SH-SY5Y (cell line): ENCODE measurements around the gene BBS12.

Experiments used
- GATA2 ChIP-seq: IDR thresholded peaks from 2 replicates; pipeline ENCODE4 v1.6.1; 2011; ENCODE audit warnings: mild to moderate bottlenecking, low read depth, low read length
- GATA3 ChIP-seq: IDR thresholded peaks from 2 replicates; pipeline ENCODE4 v1.6.1; 2011; ENCODE audit warnings: low read depth, mild to moderate bottlenecking, low read length, moderate library complexity

DNA sequence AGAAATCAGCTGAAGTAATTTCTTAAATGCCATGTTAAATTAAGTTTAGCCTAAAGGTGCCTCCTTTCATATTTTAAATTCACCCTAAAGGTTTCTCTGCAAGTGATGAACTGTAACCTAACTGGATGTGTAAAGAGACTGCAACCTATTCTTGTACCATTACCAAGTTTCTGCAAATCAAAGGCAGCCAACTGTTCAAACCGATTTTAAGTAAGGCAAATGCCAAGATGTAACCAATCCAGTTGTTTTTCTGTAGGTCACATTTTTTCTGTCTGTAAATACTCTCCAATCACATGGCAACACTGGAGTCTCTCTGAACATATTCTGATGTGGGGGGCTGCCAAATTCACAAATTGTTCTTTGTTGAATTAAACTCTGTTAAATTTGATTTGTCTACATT lies 51.8 kb downstream of the BBS12 start:
- TF ChIP-seq GATA3 (no peak), GATA2 (no peak)
